Stimulated activated CD8-positive, alpha-beta memory T cell treated with anti-CD3 and anti-CD28 coated beads, Interleukin-15, amount 100 ng/mL, for 1 hour (primary cell): ENCODE data around the gene CLSTN3.

ENCODE experiments used
- DNase-seq: peaks from one replicate; pipeline ENCODE4 v3.0.0-alpha.2; 2020; ENCODE audit warnings: low read depth

The CLSTN3 gene

GRCh38 chr12:7129872-7130691, at the start of gene CLSTN3:
CLSTN3 (plus strand) TSS chr12:7130371; CDS start chr12:7130649, 278 bp downstream.
- peak; percentile 68 for DNase-seq

- no peak for DNase-seq
Observed at GRCh38 chr12:7081037-7081436, 49.1 kb upstream of the CLSTN3 start.

GRCh38 chr12:7083125-7083524, 47.0 kb upstream of the CLSTN3 start:
- no peak for DNase-seq

GRCh38 chr12:7089196-7089871, 40.8 kb upstream of the CLSTN3 start:
- DNase-seq: no peak

- DNase-seq: no peak
Observed at GRCh38 chr12:7090222-7090998, 39.8 kb upstream of the CLSTN3 start.

- DNase-seq: no peak
Observed at GRCh38 chr12:7091171-7091570, 39.0 kb upstream of the CLSTN3 start.

GRCh38 chr12:7091660-7092228, 38.4 kb upstream of the CLSTN3 start:
- no peak for DNase-seq

GRCh38 chr12:7092229-7092985, 37.8 kb upstream of the CLSTN3 start, which contains the start of gene C1R:
C1R (minus strand) TSS chr12:7092445; CDS start chr12:7092388, 57 bp downstream.
- DNase-seq: peak; percentile 46

- DNase-seq: no peak
Observed at GRCh38 chr12:7092986-7093460, 37.1 kb upstream of the CLSTN3 start.

GRCh38 chr12:7093486-7093885, 36.7 kb upstream of the CLSTN3 start:
- no peak for DNase-seq

- no peak for DNase-seq
Observed at GRCh38 chr12:7093892-7094291, 36.3 kb upstream of the CLSTN3 start.

GRCh38 chr12:7096006-7096932, 33.9 kb upstream of the CLSTN3 start:
- no peak for DNase-seq

GRCh38 chr12:7096979-7097378, 33.2 kb upstream of the CLSTN3 start:
- DNase-seq: no peak

GRCh38 chr12:7099290-7099996, 30.7 kb upstream of the CLSTN3 start:
- no peak for DNase-seq

GRCh38 chr12:7100239-7100638, 29.9 kb upstream of the CLSTN3 start:
- no peak for DNase-seq

GRCh38 chr12:7101047-7101693, 29.0 kb upstream of the CLSTN3 start:
- no peak for DNase-seq

GRCh38 chr12:7101694-7102131, 28.5 kb upstream of the CLSTN3 start:
- no peak for DNase-seq

- DNase-seq: no peak
Observed at GRCh38 chr12:7102582-7102981, 27.6 kb upstream of the CLSTN3 start.
